CD4-positive, CD25-positive, alpha-beta regulatory T cell (primary cell): ENCODE measurements around the gene SERPING1. TPM values are rescaled to one million over a fixed set of nuclear protein-coding genes. Genes with fewer than 3 reads are reported as not detected.

Source experiments
- ATAC-seq, 2 donors: fragments of 150-1000 bp; cut with Tn5 transposase; one replicate each; pipeline ENCODE4 v1.10.0; 2021; ENCODE audit warnings: low read depth in 2 of 2, moderate number of reproducible peaks in 2 of 2, moderate library complexity in 1 of 2
- DNase-seq, 3 donors: peaks; one replicate each; pipeline versions ENCODE4 v3.0.0 to v3.0.0-alpha.2; 2012 to 2022; ENCODE audit warnings: mixed read lengths in 1 of 3
- H3K27ac ChIP-seq: one replicate; pipeline ENCODE4 v1.7.0; 2013; ENCODE audit warnings: mild to moderate bottlenecking, low read length; ENCODE audit not compliant: insufficient read depth, poor library complexity, severe bottlenecking
- H3K27me3 ChIP-seq: one replicate; pipeline ENCODE4 v1.7.0; 2013; ENCODE audit warnings: low read length; ENCODE audit not compliant: control insufficient read depth, insufficient read depth
- H3K36me3 ChIP-seq: one replicate; pipeline ENCODE4 v1.7.0; 2013; ENCODE audit warnings: mild to moderate bottlenecking, low read length, moderate library complexity; ENCODE audit not compliant: control insufficient read depth, insufficient read depth
- H3K4me1 ChIP-seq: 2 replicates; pipeline ENCODE4 v1.7.0; 2013; ENCODE audit warnings: mild to moderate bottlenecking, low read length; ENCODE audit not compliant: insufficient read depth, control insufficient read depth, poor library complexity, severe bottlenecking
- H3K4me3 ChIP-seq: one replicate; pipeline ENCODE4 v1.7.0; 2013; ENCODE audit warnings: low read depth, mild to moderate bottlenecking, low read length, moderate library complexity
- H3K9me3 ChIP-seq, 2 experiments: 1 replicate in 1 of 2; 2 replicates in 1 of 2; pipeline ENCODE4 v1.7.0; 2013; ENCODE audit warnings: low read length in 2 of 2, mild to moderate bottlenecking in 1 of 2, moderate library complexity in 1 of 2; ENCODE audit not compliant: control insufficient read depth in 2 of 2
- H3K27ac Mint-ChIP-seq, 3 donors: one replicate each; pipeline ENCODE4 v1.8.0; 2020 to 2022; ENCODE audit warnings: mild to moderate bottlenecking in 3 of 3, mixed read lengths in 3 of 3, moderate library complexity in 2 of 3
- H3K27me3 Mint-ChIP-seq: one replicate; pipeline ENCODE4 v1.8.0; 2022; ENCODE audit warnings: mild to moderate bottlenecking, mixed read lengths
- H3K36me3 Mint-ChIP-seq: one replicate; pipeline ENCODE4 v1.8.0; 2020; ENCODE audit warnings: mixed read lengths
- H3K4me1 Mint-ChIP-seq, 4 donors: one replicate each; pipeline ENCODE4 v1.8.0; 2020 to 2022; ENCODE audit warnings: mixed read lengths in 4 of 4, mild to moderate bottlenecking in 1 of 4
- H3K4me3 Mint-ChIP-seq, 4 donors: one replicate each; pipeline ENCODE4 v1.8.0; 2020 to 2022; ENCODE audit warnings: mild to moderate bottlenecking in 4 of 4, mixed read lengths in 4 of 4, moderate library complexity in 3 of 4
- H3K9me3 Mint-ChIP-seq, 7 donors: one replicate each; pipeline ENCODE4 v1.8.0; 2020 to 2022; ENCODE audit warnings: mixed read lengths in 7 of 7, mild to moderate bottlenecking in 3 of 7, moderate library complexity in 2 of 7
- polyA plus RNA-seq, 4 donors: library from polyadenylated mRNA; unstranded; fragments of 300-500 nt; fragmentation: Illumina TruSeq; gene quantifications; one replicate each; pipeline ENCODE4 v1.2.3, GENCODE V29; 2021
- total RNA-seq: library from RNA; stranded (reverse); gene quantifications from one replicate; pipeline ENCODE4 v1.2.3, GENCODE V29; 2022

The SERPING1 gene
- total and polyA plus RNA-seq, 5 donors from 2014 or later: 1.1 TPM; not detected in 4

- Histone ChIP-seq H3K4me1 (peaks cover 41% of the 10 kb centered on the region), H3K4me3 (no peak overlapping the region), H3K36me3 (peaks cover 40% of the 10 kb centered on the region), H3K27me3 (no peaks in the 10 kb centered on the region), H3K9me3 (no peaks in the 10 kb centered on the region), H3K27ac (no peak overlapping the region)
- Mint-ChIP-seq H3K4me3 (peak overlapping the region in 3 of 4 donors; percentile 14 to 84 (median 61)), H3K27me3 (no peaks in the 10 kb centered on the region), H3K27ac (peak overlapping the region; percentile 52 to 84 (median 81)), H3K9me3 (no peaks in the 10 kb centered on the region), H3K36me3 (peaks cover 26% of the 10 kb centered on the region), H3K4me1 (peaks cover 10 to 69% (median 43%) of the 10 kb centered on the region in 4 donors)
- DNase-seq (no peak), ATAC-seq (no peak)
Measured at GRCh38 chr11:57562596-57562995, 34.9 kb upstream of the SERPING1 start.

DNA sequence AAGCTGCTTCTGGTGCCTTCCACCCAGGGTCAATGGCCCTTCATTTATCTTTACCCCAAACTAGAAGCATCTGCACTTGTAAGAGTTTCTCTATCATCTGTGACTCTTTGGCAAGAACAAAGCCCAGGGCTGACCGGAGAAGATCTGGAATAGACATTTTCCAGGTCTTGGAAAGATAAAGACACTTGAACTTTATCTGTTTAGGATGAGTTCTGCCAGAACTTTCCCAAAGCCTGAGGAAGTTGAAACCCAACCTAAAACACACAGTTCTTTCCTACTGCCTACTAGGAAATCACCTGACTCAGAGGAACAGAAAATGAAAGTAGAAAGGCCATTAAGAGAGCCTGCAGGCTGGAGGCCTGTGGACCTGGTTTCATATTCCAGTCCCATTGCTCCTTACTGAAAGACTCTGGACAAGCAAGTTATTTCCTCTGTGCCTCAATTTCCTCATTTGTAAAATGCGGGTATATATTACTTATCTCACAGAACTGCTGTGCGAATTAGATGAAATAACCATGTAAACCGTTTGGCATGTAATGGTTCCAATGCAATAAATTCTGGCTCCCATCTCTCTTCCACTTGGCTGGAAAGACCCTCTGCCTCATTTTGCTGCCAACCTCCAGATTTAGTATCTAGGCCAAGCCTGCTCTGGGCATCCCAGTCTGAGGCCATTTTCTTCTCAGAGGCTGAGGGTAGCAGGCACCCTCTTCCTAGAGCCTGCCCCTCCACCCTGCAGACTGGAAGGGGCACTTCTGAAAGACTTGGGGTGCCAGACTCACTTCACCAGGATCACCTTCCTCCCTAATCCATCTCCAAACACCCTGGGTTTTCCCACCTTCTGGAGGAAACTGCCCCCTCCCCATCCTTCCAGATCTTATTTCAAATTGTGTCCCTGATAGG is 31.2 kb upstream of the SERPING1 start:
- DNase-seq (peak; percentile 17 to 79 (median 42)), ATAC-seq (peak; percentile 33 to 41)
- Histone ChIP-seq H3K36me3 (peaks cover 10% of the 10 kb centered on the region), H3K9me3 (no peaks in the 10 kb centered on the region), H3K27me3 (no peaks in the 10 kb centered on the region), H3K4me3 (peak overlapping the region; percentile 98), H3K4me1 (peaks cover 47% of the 10 kb centered on the region), H3K27ac (peak overlapping the region; percentile 86)
- Mint-ChIP-seq H3K27ac (peak overlapping the region; percentile 96 to 98 (median 97)), H3K9me3 (peaks cover 0 to 1% (median 0%) of the 10 kb centered on the region in 7 donors), H3K4me3 (peak overlapping the region; percentile 96 to 98 (median 96)), H3K36me3 (peaks cover 14% of the 10 kb centered on the region), H3K27me3 (no peaks in the 10 kb centered on the region), H3K4me1 (peaks cover 10 to 68% (median 47%) of the 10 kb centered on the region in 4 donors)

DNA sequence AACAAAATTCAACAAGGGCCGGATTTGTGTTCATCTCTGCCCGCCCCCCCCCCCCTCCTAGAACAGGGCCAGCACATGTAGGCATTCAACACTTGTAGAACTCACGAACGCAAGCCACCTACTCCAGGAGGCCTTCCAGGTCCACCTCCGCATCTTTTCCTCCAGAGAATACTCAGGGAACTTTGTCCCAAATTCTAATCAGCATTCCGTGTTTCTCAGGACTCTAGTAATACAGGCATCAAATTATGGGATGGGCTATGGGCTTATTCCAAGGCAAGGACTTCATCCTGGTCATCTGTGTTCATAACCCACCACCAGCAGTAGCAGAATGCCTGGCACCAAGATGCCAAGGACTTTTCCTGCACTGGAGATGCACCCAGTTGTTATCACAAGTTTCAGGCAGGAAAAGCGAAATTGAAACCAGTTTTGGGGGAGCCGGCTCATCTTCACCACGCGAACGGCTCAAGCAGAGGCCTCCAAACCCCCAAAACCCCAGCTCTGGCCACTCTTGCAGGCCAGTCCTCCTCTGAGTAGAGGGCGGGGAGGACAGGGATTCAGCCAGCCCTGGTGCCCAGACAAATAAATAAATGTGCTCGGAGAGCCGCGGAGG is 30.5 kb upstream of the SERPING1 start:
- Mint-ChIP-seq H3K9me3 (peaks cover 0 to 1% (median 0%) of the 10 kb centered on the region in 7 donors), H3K36me3 (peaks cover 9% of the 10 kb centered on the region), H3K27ac (peak overlapping the region; percentile 95 to 97 (median 96)), H3K27me3 (no peaks in the 10 kb centered on the region), H3K4me1 (peaks cover 10 to 60% (median 42%) of the 10 kb centered on the region in 4 donors), H3K4me3 (peak overlapping the region; percentile 96 to 98 (median 96))
- DNase-seq: peak; percentile 25 to 63 (median 45)
- Histone ChIP-seq H3K4me3 (peak overlapping the region; percentile 98), H3K27ac (peak overlapping the region; percentile 86), H3K36me3 (peaks cover 6% of the 10 kb centered on the region), H3K4me1 (peaks cover 43% of the 10 kb centered on the region), H3K9me3 (no peaks in the 10 kb centered on the region), H3K27me3 (no peaks in the 10 kb centered on the region)
- ATAC-seq: no peak

- DNase-seq (peak; percentile 60 to 69 (median 68)), ATAC-seq (peak; percentile 76 to 77)
- peaks cover 10 to 55% (median 38%) of the 10 kb centered on the region in 4 donors for H3K4me1 Mint-ChIP-seq
- Histone ChIP-seq H3K4me3 (peak within 1 kb of the TSS; percentile 98), H3K4me1 (peaks cover 36% of the 10 kb centered on the region), H3K27me3 (no peaks in the 10 kb centered on the region), H3K9me3 (no peaks in the 10 kb centered on the region), H3K27ac (peak within 1 kb of the TSS; percentile 86), H3K36me3 (no peaks in the 10 kb centered on the region)
- no peaks in the 10 kb centered on the region for H3K27me3 Mint-ChIP-seq
- H3K27ac Mint-ChIP-seq: peak within 1 kb of the TSS; percentile 97 to 99 (median 99)
- peak within 1 kb of the TSS; percentile 98 to 100 (median 98) for H3K4me3 Mint-ChIP-seq
- H3K9me3 Mint-ChIP-seq: peaks cover 0 to 1% (median 0%) of the 10 kb centered on the region in 7 donors
- peaks cover 7% of the 10 kb centered on the region for H3K36me3 Mint-ChIP-seq
Measured at GRCh38 chr11:57567515-57568329, 29.8 kb upstream of the SERPING1 start, which contains the start of gene UBE2L6. UBE2L6 (minus strand) TSS chr11:57567672; CDS start chr11:57567611, 61 bp downstream.

- Histone ChIP-seq H3K27ac (peak overlapping the region; percentile 86), H3K4me1 (peaks cover 36% of the 10 kb centered on the region), H3K9me3 (no peaks in the 10 kb centered on the region), H3K4me3 (peak overlapping the region; percentile 65), H3K36me3 (no peaks in the 10 kb centered on the region), H3K27me3 (no peaks in the 10 kb centered on the region)
- Mint-ChIP-seq H3K4me1 (peaks cover 10 to 48% (median 34%) of the 10 kb centered on the region in 4 donors), H3K4me3 (peak overlapping the region; percentile 98 to 100 (median 98)), H3K36me3 (peaks cover 6% of the 10 kb centered on the region), H3K27ac (peak overlapping the region; percentile 94 to 99 (median 99)), H3K9me3 (peaks cover 0 to 1% (median 0%) of the 10 kb centered on the region in 7 donors), H3K27me3 (no peaks in the 10 kb centered on the region)
- DNase-seq: peak; percentile 74 to 87 (median 87)
- ATAC-seq: peak; percentile 2 to 4
Measured at GRCh38 chr11:57568330-57568766, 29.1 kb upstream of the SERPING1 start.

- DNase-seq: no peak
- no peak for ATAC-seq
- Histone ChIP-seq H3K27me3 (peaks cover 4% of the 10 kb centered on the region), H3K36me3 (no peaks in the 10 kb centered on the region), H3K4me3 (no peak overlapping the region), H3K4me1 (peaks cover 10% of the 10 kb centered on the region), H3K9me3 (no peaks in the 10 kb centered on the region), H3K27ac (no peak overlapping the region)
- Mint-ChIP-seq H3K27ac (no peak overlapping the region), H3K4me3 (peak overlapping the region in 1 of 4 donors; percentile 68), H3K4me1 (peaks cover 3 to 20% (median 12%) of the 10 kb centered on the region in 4 donors), H3K27me3 (peaks cover 12% of the 10 kb centered on the region), H3K9me3 (peaks cover 0 to 1% (median 0%) of the 10 kb centered on the region in 7 donors), H3K36me3 (no peaks in the 10 kb centered on the region)
Measured at GRCh38 chr11:57571606-57572005, 25.9 kb upstream of the SERPING1 start.

DNA sequence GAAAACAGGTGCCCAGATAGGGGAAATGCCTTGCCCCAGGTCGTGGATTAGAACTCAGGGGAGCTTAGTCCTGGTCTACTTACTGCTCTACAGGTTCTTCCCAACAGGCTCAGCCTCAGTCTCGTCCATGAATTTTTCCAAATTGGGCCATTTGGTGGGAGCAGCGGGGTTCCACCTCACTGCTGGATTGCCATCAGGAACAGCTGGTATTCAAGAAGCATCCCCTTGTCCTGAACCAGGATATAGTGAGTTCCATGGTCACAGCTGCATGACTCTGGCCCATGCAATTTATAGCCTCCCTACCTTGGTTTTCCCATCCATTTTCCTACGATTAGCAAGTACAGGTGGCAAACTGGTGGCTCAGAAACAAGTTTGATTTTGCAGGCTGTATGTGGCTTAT is 23.4 kb upstream of the SERPING1 start:
- Histone ChIP-seq H3K27me3 (peaks cover 4% of the 10 kb centered on the region), H3K36me3 (no peaks in the 10 kb centered on the region), H3K9me3 (no peaks in the 10 kb centered on the region), H3K27ac (no peak overlapping the region), H3K4me1 (no peaks in the 10 kb centered on the region), H3K4me3 (no peak overlapping the region)
- H3K27me3 Mint-ChIP-seq: peaks cover 16% of the 10 kb centered on the region
- H3K36me3 Mint-ChIP-seq: no peaks in the 10 kb centered on the region
- no peaks in the 10 kb centered on the region for H3K9me3 Mint-ChIP-seq
- no peak overlapping the region for H3K4me3 Mint-ChIP-seq
- H3K27ac Mint-ChIP-seq: no peak overlapping the region
- DNase-seq (no peak), ATAC-seq (no peak)
- peaks cover 0 to 6% (median 3%) of the 10 kb centered on the region in 4 donors for H3K4me1 Mint-ChIP-seq
